Measurements from ENCODE around the gene MED31. TPM values are rescaled to one million over a fixed set of nuclear protein-coding genes. Genes with fewer than 3 reads are reported as not detected.

Gene MED31
- total and polyA plus RNA-seq, 9 donors: 13.6 to 20.2 (median 15.5) TPM

DNA sequence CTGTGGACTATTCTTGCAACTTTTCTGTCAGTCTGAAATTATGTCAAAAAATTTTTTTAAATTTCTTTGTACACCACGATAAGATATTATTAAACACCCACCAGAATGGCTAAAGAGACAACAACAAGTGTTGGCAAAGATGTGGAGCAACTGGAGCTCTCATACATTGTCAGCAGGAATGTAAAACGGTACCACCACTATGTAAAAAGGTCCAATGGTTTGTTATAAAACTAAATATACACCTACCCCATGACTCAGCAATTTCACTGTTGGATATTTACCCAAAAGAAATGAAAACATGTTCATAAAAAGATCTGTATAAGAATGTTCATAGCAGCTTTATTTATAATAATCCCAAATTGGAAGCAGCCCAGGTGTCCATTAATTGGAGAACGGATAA is 18.1 kb downstream of the MED31 start:
- H3K27ac ChIP-seq (ENCODE audit: low read length): no peak overlapping the region
- peaks cover 25% of the 10 kb centered on the region for H3K36me3 ChIP-seq (ENCODE audit: control insufficient read depth, insufficient read depth, low read length)
- H3K4me1 ChIP-seq (ENCODE audit: control insufficient read depth, insufficient read depth, low read length): no peaks in the 10 kb centered on the region
- WGBS (ENCODE audit: insufficient coverage): 100% methylated on average over 1 of the region's 3 CpGs
- H3K9me3 ChIP-seq (replicated peaks; ENCODE audit: control insufficient read depth, low read depth, low read length): no peaks in the 10 kb centered on the region
- H3K4me3 ChIP-seq (ENCODE audit: low read length): no peak overlapping the region
- DNase-seq: no peak
- H3K27me3 ChIP-seq (ENCODE audit: control insufficient read depth, insufficient read depth, low read length): no peaks in the 10 kb centered on the region

DNA sequence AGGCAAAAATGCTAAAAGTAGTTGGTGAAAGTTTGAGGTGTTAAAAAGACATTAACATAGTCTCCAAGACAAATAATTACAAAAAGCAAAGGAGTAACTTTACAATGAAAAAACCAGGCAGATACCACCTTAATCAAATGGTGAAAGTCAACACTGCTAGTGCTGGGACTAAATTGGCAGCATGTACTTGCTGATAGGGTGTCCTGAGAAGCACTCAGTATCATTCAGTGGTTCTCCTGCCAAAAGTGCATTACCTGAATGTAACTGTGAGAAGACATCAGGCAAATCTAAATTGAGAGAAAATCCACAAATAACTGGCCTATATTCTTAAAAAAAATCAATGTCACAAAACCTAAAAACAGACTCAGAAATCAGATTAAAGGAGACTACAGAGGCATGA is 18.9 kb downstream of the MED31 start:
- Histone ChIP-seq H3K4me1 (ENCODE audit: control insufficient read depth, insufficient read depth, low read length) (no peaks in the 10 kb centered on the region), H3K9me3 (replicated peaks; ENCODE audit: control insufficient read depth, low read depth, low read length) (no peaks in the 10 kb centered on the region), H3K36me3 (ENCODE audit: control insufficient read depth, insufficient read depth, low read length) (peaks cover 32% of the 10 kb centered on the region), H3K27ac (ENCODE audit: low read length) (no peak overlapping the region), H3K27me3 (ENCODE audit: control insufficient read depth, insufficient read depth, low read length) (no peaks in the 10 kb centered on the region), H3K4me3 (ENCODE audit: low read length) (no peak overlapping the region)
- DNase-seq: no peak

GRCh38 chr17:6630390-6630789 is 21.0 kb downstream of the MED31 start:
- Histone ChIP-seq H3K27me3 (ENCODE audit: control insufficient read depth, insufficient read depth, low read length) (no peaks in the 10 kb centered on the region), H3K4me3 (ENCODE audit: low read length) (no peak overlapping the region), H3K36me3 (ENCODE audit: control insufficient read depth, insufficient read depth, low read length) (peaks cover 34% of the 10 kb centered on the region), H3K4me1 (ENCODE audit: control insufficient read depth, insufficient read depth, low read length) (no peaks in the 10 kb centered on the region), H3K27ac (ENCODE audit: low read length) (no peak overlapping the region), H3K9me3 (replicated peaks; ENCODE audit: control insufficient read depth, low read depth, low read length) (no peaks in the 10 kb centered on the region)
- WGBS (ENCODE audit: insufficient coverage): no CpG with 5 or more reads among the region's 1 CpG
- no peak for DNase-seq

GRCh38 chr17:6627019-6627418 is 24.4 kb downstream of the MED31 start:
- H3K27me3 ChIP-seq (ENCODE audit: control insufficient read depth, insufficient read depth, low read length): no peaks in the 10 kb centered on the region
- H3K4me1 ChIP-seq (ENCODE audit: control insufficient read depth, insufficient read depth, low read length): no peaks in the 10 kb centered on the region
- H3K4me3 ChIP-seq (ENCODE audit: low read length): no peak overlapping the region
- H3K9me3 ChIP-seq (replicated peaks; ENCODE audit: control insufficient read depth, low read depth, low read length): no peaks in the 10 kb centered on the region
- no peak overlapping the region for H3K27ac ChIP-seq (ENCODE audit: low read length)
- DNase-seq: no peak
- H3K36me3 ChIP-seq (ENCODE audit: control insufficient read depth, insufficient read depth, low read length): peaks cover 26% of the 10 kb centered on the region
- WGBS (ENCODE audit: insufficient coverage): no CpG with 5 or more reads among the region's 1 CpG

GRCh38 chr17:6626616-6627015 is 24.8 kb downstream of the MED31 start:
- Histone ChIP-seq H3K27me3 (ENCODE audit: control insufficient read depth, insufficient read depth, low read length) (no peaks in the 10 kb centered on the region), H3K36me3 (ENCODE audit: control insufficient read depth, insufficient read depth, low read length) (peaks cover 22% of the 10 kb centered on the region), H3K4me1 (ENCODE audit: control insufficient read depth, insufficient read depth, low read length) (no peaks in the 10 kb centered on the region)

DNA sequence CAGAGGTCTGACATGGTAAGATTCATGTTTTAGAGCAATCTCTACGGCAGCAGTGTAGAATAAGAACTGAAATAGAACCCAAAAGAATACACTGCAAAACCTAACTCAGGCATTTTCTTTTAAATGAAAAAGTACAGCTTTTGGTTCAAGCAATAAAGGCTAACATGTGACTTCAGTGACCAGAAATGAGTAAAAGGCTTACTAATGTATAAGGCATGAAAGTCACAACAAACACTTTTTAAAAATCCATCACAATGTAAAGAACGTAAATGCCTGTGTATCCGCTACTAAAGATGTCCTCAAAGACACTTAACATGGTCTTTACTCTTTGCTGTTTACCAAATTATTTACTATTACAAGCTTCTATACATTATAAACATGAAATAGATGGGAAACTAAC is 27.5 kb downstream of the MED31 start:
- Histone ChIP-seq H3K36me3 (ENCODE audit: control insufficient read depth, insufficient read depth, low read length) (peaks cover 24% of the 10 kb centered on the region), H3K27me3 (ENCODE audit: control insufficient read depth, insufficient read depth, low read length) (no peaks in the 10 kb centered on the region), H3K27ac (ENCODE audit: low read length) (no peak overlapping the region), H3K4me1 (ENCODE audit: control insufficient read depth, insufficient read depth, low read length) (no peaks in the 10 kb centered on the region), H3K9me3 (replicated peaks; ENCODE audit: control insufficient read depth, low read depth, low read length) (no peaks in the 10 kb centered on the region), H3K4me3 (ENCODE audit: low read length) (no peak overlapping the region)
- DNase-seq: no peak
- no CpG with 5 or more reads among the region's 3 CpGs for WGBS (ENCODE audit: insufficient coverage)

More at GRCh38 chr17:6626616-6627015, 24.8 kb downstream of the MED31 start:
- no peak for DNase-seq
- WGBS (ENCODE audit: insufficient coverage): 60% methylated on average over 1 of the region's 6 CpGs
- no peaks in the 10 kb centered on the region for H3K9me3 ChIP-seq (replicated peaks; ENCODE audit: control insufficient read depth, low read depth, low read length)
- H3K4me3 ChIP-seq (ENCODE audit: low read length): no peak overlapping the region
- no peak overlapping the region for H3K27ac ChIP-seq (ENCODE audit: low read length)

DNA sequence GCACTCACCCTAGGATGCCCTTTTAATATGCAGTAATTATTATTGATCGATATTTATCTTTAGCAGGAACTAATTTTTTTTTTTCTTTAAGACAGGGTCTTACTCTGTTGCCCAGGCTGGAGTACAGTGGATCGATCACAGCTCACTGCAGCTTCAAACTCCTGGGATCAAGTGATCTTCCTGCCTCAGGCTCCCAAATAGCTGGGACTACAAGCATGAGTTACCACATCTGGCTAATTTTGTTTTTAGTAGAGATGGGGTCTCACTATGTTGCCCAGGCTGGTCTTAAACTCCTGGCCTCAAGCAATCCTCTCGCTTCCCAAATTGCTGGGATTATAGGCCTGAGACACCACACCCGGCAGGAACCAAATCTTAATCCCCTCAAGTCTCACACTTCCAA is 40.2 kb downstream of the MED31 start:
- no peaks in the 10 kb centered on the region for H3K27me3 ChIP-seq (ENCODE audit: control insufficient read depth, insufficient read depth, low read length)
- no peaks in the 10 kb centered on the region for H3K9me3 ChIP-seq (replicated peaks; ENCODE audit: control insufficient read depth, low read depth, low read length)
- H3K4me3 ChIP-seq (ENCODE audit: low read length): no peak overlapping the region
- H3K4me1 ChIP-seq (ENCODE audit: control insufficient read depth, insufficient read depth, low read length): no peaks in the 10 kb centered on the region
- no peak for DNase-seq
- no peak overlapping the region for H3K27ac ChIP-seq (ENCODE audit: low read length)
- no CpG with 5 or more reads among the region's 4 CpGs for WGBS (ENCODE audit: insufficient coverage)
- H3K36me3 ChIP-seq (ENCODE audit: control insufficient read depth, insufficient read depth, low read length): peaks cover 39% of the 10 kb centered on the region

GRCh38 chr17:6610011-6610410 is 41.4 kb downstream of the MED31 start:
- Histone ChIP-seq H3K9me3 (replicated peaks; ENCODE audit: control insufficient read depth, low read depth, low read length) (no peaks in the 10 kb centered on the region), H3K36me3 (ENCODE audit: control insufficient read depth, insufficient read depth, low read length) (peaks cover 43% of the 10 kb centered on the region), H3K27ac (ENCODE audit: low read length) (no peak overlapping the region), H3K4me1 (ENCODE audit: control insufficient read depth, insufficient read depth, low read length) (no peaks in the 10 kb centered on the region), H3K4me3 (ENCODE audit: low read length) (no peak overlapping the region), H3K27me3 (ENCODE audit: control insufficient read depth, insufficient read depth, low read length) (no peaks in the 10 kb centered on the region)
- 100% methylated on average over 2 of the region's 5 CpGs for WGBS (ENCODE audit: insufficient coverage)
- DNase-seq: no peak

- no peaks in the 10 kb centered on the region for H3K4me1 ChIP-seq (ENCODE audit: control insufficient read depth, insufficient read depth, low read length)
- H3K27ac ChIP-seq (ENCODE audit: low read length): no peak overlapping the region
- no peak for DNase-seq
- WGBS (ENCODE audit: insufficient coverage): no CpG with 5 or more reads among the region's 3 CpGs
- no peak overlapping the region for H3K4me3 ChIP-seq (ENCODE audit: low read length)
- peaks cover 47% of the 10 kb centered on the region for H3K36me3 ChIP-seq (ENCODE audit: control insufficient read depth, insufficient read depth, low read length)
- no peaks in the 10 kb centered on the region for H3K9me3 ChIP-seq (replicated peaks; ENCODE audit: control insufficient read depth, low read depth, low read length)
- no peaks in the 10 kb centered on the region for H3K27me3 ChIP-seq (ENCODE audit: control insufficient read depth, insufficient read depth, low read length)
Measured at GRCh38 chr17:6608321-6608720, 43.1 kb downstream of the MED31 start.

DNA sequence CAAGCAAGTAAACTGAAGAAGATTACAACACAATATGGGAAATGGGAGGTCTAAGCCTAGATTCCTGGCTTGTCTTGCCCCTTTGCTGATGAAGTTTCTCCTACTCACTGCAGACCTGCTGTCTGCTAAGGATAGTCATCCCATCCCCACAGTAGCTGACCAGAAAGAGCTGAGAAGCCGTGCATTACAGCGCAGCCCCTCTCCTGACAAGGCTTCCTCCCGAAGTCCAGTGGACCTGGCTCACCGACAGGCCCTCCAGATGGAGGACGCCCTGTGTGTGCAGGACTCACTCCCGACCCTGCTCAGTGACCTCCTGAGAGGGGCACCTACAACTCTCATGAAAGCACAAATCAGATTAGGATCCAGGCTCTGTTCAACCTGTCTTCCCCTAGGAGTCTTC is 46.3 kb downstream of the MED31 start:
- Histone ChIP-seq H3K36me3 (ENCODE audit: control insufficient read depth, insufficient read depth, low read length) (peaks cover 42% of the 10 kb centered on the region), H3K4me3 (ENCODE audit: low read length) (no peak overlapping the region), H3K9me3 (replicated peaks; ENCODE audit: control insufficient read depth, low read depth, low read length) (no peaks in the 10 kb centered on the region), H3K27ac (ENCODE audit: low read length) (no peak overlapping the region), H3K27me3 (ENCODE audit: control insufficient read depth, insufficient read depth, low read length) (no peaks in the 10 kb centered on the region), H3K4me1 (ENCODE audit: control insufficient read depth, insufficient read depth, low read length) (no peaks in the 10 kb centered on the region)
- WGBS (ENCODE audit: insufficient coverage): 94% methylated on average over 6 of the region's 6 CpGs
- no peak for DNase-seq

- H3K36me3 ChIP-seq (ENCODE audit: control insufficient read depth, insufficient read depth, low read length): peaks cover 40% of the 10 kb centered on the region
- H3K27ac ChIP-seq (ENCODE audit: low read length): no peak overlapping the region
- peaks cover under 1% of the 10 kb centered on the region for H3K4me1 ChIP-seq (ENCODE audit: control insufficient read depth, insufficient read depth, low read length)
- WGBS (ENCODE audit: insufficient coverage): 38% methylated on average over 1 of the region's 3 CpGs
- DNase-seq: peak; percentile 82
- H3K4me3 ChIP-seq (ENCODE audit: low read length): no peak overlapping the region
- no peaks in the 10 kb centered on the region for H3K9me3 ChIP-seq (replicated peaks; ENCODE audit: control insufficient read depth, low read depth, low read length)
- H3K27me3 ChIP-seq (ENCODE audit: control insufficient read depth, insufficient read depth, low read length): no peaks in the 10 kb centered on the region
Measured at GRCh38 chr17:6603744-6604325, 47.6 kb downstream of the MED31 start.
